Activated CD4-positive, alpha-beta memory T cell treated with anti-CD3 and anti-CD28 coated beads, Interleukin-2, amount 10 ng/mL, durations not matched to agents 7 days and 5 days (primary cell): ENCODE data around the gene METTL24. TPM values are rescaled to one million over a fixed set of nuclear protein-coding genes. Genes with fewer than 3 reads are reported as not detected.
A peak's percentile ranks its signal among the peaks of the same experiment; 100 is the strongest.

ENCODE experiments used
- CTCF ChIA-PET: fragments of 350-600 bp; sonication (Branson Sonifier 250); formaldehyde crosslinking; loops from one replicate; lab custom pipeline; 2021; ENCODE audit warnings: antibody characterized with exemption, inconsistent platforms; lab: Charles Lee
- POLR2A ChIA-PET: fragments of 350-600 bp; sonication (Branson Sonifier 250); formaldehyde crosslinking; loops from one replicate; lab custom pipeline; 2021; ENCODE audit warnings: antibody characterized with exemption; lab: Charles Lee
- DNase-seq: peaks from one replicate; pipeline ENCODE4 v3.0.0-alpha.2; 2020
- H3K27ac Mint-ChIP-seq: one replicate; pipeline ENCODE4 v1.8.0; 2021; ENCODE audit warnings: mild to moderate bottlenecking, mixed read lengths
- H3K27me3 Mint-ChIP-seq: one replicate; pipeline ENCODE4 v1.8.0; 2021; ENCODE audit warnings: mixed read lengths
- H3K36me3 Mint-ChIP-seq: one replicate; pipeline ENCODE4 v1.8.0; 2021; ENCODE audit warnings: low read depth, mixed read lengths
- H3K4me1 Mint-ChIP-seq: one replicate; pipeline ENCODE4 v1.8.0; 2021; ENCODE audit warnings: mixed read lengths
- H3K4me3 Mint-ChIP-seq: one replicate; pipeline ENCODE4 v1.8.0; 2021; ENCODE audit warnings: mild to moderate bottlenecking, mixed read lengths
- H3K9me3 Mint-ChIP-seq: one replicate; pipeline ENCODE4 v1.8.0; 2021; ENCODE audit warnings: mixed read lengths
- total RNA-seq, 2 experiments: library from RNA; stranded (reverse); gene quantifications; one replicate each; pipeline ENCODE4 v1.2.3, GENCODE V29; 2021

METTL24 gene
- total RNA-seq, 2 experiments from 2014 or later = not detected

DNA sequence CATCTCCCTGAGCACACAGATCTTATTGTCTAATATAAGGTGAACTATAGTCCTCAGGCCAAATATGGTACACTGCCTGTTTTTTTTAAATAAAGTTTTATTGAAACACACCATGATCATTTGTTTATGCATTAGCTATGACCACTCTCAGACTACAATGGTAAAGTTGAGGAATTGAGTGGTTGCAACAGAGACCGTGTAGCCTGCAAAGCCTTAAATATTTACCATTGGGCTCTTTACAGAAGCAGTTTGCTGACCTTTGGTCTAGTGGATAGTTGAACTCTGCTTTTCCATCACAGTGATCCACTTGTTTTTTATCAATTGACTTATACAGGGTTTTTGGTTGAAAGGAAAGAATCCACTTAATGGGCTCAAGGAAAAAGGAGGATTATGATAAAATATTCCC is 27.3 kb upstream of the METTL24 start:
- Mint-ChIP-seq H3K4me1 (peaks cover 12% of the 10 kb centered on the region), H3K36me3 (no peaks in the 10 kb centered on the region), H3K27me3 (peaks cover 12% of the 10 kb centered on the region), H3K27ac (no peak overlapping the region), H3K4me3 (no peak overlapping the region), H3K9me3 (peaks cover 3% of the 10 kb centered on the region)
- CTCF ChIA-PET = no interaction called here
- DNase-seq = no peak
- POLR2A ChIA-PET = no interaction called here

GRCh38 chr6:110378552-110378951 is 20.4 kb upstream of the METTL24 start:
- no peak overlapping the region for H3K4me3 Mint-ChIP-seq
- H3K27ac Mint-ChIP-seq = no peak overlapping the region
- ChIA-PET CTCF (no interaction called here), POLR2A (no interaction called here)
- H3K9me3 Mint-ChIP-seq = peaks cover 3% of the 10 kb centered on the region
- no peaks in the 10 kb centered on the region for H3K4me1 Mint-ChIP-seq
- no peaks in the 10 kb centered on the region for H3K36me3 Mint-ChIP-seq
- DNase-seq = no peak
- H3K27me3 Mint-ChIP-seq = peaks cover 23% of the 10 kb centered on the region

GRCh38 chr6:110369066-110369465 is 10.9 kb upstream of the METTL24 start:
- Mint-ChIP-seq H3K36me3 (no peaks in the 10 kb centered on the region), H3K27ac (no peak overlapping the region), H3K27me3 (peaks cover 43% of the 10 kb centered on the region), H3K4me3 (no peak overlapping the region), H3K4me1 (no peaks in the 10 kb centered on the region), H3K9me3 (no peaks in the 10 kb centered on the region)
- ChIA-PET CTCF (interaction anchor here (1.3 kb wide), 1 partner anchor 20 kb away, joined by 3 read pairs; no protein-coding TSS in a partner anchor), POLR2A (no interaction called here)
- DNase-seq = no peak

DNA sequence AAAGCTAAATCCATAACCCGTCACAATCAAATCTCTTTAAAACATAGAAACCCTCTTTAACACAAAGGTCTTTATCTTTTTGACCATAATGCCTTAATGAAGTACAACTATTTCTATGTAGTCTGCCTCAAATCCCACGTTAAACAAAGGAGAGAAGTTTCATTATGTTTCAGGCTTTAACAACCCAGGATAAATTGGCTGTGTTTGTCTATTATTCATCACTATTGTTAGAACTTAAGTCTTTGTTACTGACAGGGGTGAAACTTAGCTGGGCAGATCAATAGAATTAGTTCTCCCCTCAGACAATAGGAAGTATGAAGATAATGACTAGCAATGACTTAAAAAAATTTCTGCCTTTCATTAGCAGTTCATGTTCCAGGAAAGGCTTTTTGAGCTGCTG is 10.1 kb upstream of the METTL24 start:
- ChIA-PET POLR2A (no interaction called here), CTCF (interaction anchor here (1.3 kb wide), 1 partner anchor 21 kb away, joined by 3 read pairs; no protein-coding TSS in a partner anchor)
- Mint-ChIP-seq H3K36me3 (no peaks in the 10 kb centered on the region), H3K27ac (no peak overlapping the region), H3K4me1 (no peaks in the 10 kb centered on the region), H3K4me3 (no peak overlapping the region), H3K27me3 (peaks cover 41% of the 10 kb centered on the region), H3K9me3 (no peaks in the 10 kb centered on the region)
- DNase-seq = no peak

GRCh38 chr6:110367825-110368224 is 9.7 kb upstream of the METTL24 start:
- ChIA-PET CTCF (interaction anchor here (1.3 kb wide), 1 partner anchor 22 kb away, joined by 3 read pairs; no protein-coding TSS in a partner anchor), POLR2A (no interaction called here)
- Mint-ChIP-seq H3K4me3 (no peak overlapping the region), H3K27ac (no peak overlapping the region), H3K36me3 (no peaks in the 10 kb centered on the region), H3K27me3 (peaks cover 43% of the 10 kb centered on the region), H3K9me3 (no peaks in the 10 kb centered on the region), H3K4me1 (no peaks in the 10 kb centered on the region)
- DNase-seq = no peak

- no peak overlapping the region for H3K4me3 Mint-ChIP-seq
- H3K4me1 Mint-ChIP-seq = no peaks in the 10 kb centered on the region
- no peaks in the 10 kb centered on the region for H3K9me3 Mint-ChIP-seq
- no peak overlapping the region for H3K27ac Mint-ChIP-seq
- H3K27me3 Mint-ChIP-seq = peaks cover 45% of the 10 kb centered on the region
- DNase-seq = no peak
- POLR2A ChIA-PET = no interaction called here
- CTCF ChIA-PET = no interaction called here
- no peaks in the 10 kb centered on the region for H3K36me3 Mint-ChIP-seq
Measured at GRCh38 chr6:110366975-110367374, 8.8 kb upstream of the METTL24 start.

DNA sequence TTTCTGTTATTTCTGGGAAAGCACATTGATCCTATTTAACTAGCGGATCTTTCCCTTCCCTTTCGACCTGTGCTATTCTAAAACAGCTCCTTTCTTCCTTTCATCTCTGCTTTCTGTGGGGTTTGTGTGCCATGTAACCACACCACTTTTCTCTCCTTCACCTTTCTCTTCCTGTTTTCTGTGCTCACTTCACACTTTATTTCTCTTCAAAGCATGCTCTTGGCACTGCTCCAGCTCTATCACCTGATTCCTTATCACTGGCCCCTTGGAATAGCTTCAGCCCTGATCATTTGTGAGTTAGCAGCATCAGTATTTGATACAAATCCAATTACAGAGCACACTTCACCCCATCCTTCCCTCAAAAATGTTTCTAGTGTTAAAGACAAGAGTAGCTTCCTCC is 8.1 kb upstream of the METTL24 start:
- CTCF ChIA-PET = no interaction called here
- Mint-ChIP-seq H3K36me3 (no peaks in the 10 kb centered on the region), H3K9me3 (no peaks in the 10 kb centered on the region), H3K4me3 (no peak overlapping the region), H3K27ac (no peak overlapping the region), H3K27me3 (peaks cover 43% of the 10 kb centered on the region), H3K4me1 (no peaks in the 10 kb centered on the region)
- DNase-seq = no peak
- POLR2A ChIA-PET = no interaction called here

DNA sequence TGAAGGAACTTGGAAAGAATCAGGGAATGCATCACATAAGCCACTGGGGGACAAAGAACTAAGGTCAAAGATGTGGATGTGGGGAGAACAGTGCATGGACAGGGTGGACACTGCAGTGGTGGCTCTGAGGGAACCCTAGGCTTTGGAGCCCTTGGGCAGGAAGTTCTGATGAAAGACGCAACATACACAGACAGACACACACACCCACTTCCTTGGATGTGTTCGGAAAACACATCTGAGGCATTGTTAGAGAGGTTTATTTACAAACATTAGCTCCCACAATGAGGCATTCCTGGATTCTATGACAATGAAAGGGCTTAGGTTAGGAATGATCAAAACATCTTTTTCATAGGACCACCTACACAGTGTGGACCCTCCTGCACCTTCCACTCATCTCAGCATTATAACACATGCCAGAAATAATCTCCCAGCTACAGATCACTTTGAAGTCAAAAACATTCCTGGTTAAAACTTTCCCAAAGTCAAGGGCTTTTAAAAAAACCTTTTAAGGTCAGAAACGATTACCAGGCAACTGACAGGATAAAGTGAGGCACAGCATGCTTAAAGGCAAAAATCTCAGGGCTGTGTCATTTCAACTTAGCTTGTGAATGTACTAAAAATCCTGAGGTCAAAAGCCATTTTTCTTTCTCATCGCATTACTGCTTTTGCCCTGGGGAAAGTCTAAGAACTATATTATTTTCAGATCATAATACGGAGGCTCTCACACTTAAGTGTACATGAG is 6.4 kb upstream of the METTL24 start:
- H3K27me3 Mint-ChIP-seq = peaks cover 38% of the 10 kb centered on the region
- no peaks in the 10 kb centered on the region for H3K9me3 Mint-ChIP-seq
- POLR2A ChIA-PET = no interaction called here
- no peaks in the 10 kb centered on the region for H3K4me1 Mint-ChIP-seq
- H3K36me3 Mint-ChIP-seq = no peaks in the 10 kb centered on the region
- H3K27ac Mint-ChIP-seq = no peak overlapping the region
- CTCF ChIA-PET = no interaction called here
- H3K4me3 Mint-ChIP-seq = no peak overlapping the region
- DNase-seq = no peak

GRCh38 chr6:110363748-110364147 is 5.6 kb upstream of the METTL24 start:
- H3K27me3 Mint-ChIP-seq = peaks cover 40% of the 10 kb centered on the region
- no peak overlapping the region for H3K4me3 Mint-ChIP-seq
- no peak for DNase-seq
- no peaks in the 10 kb centered on the region for H3K9me3 Mint-ChIP-seq
- ChIA-PET POLR2A (no interaction called here), CTCF (no interaction called here)
- no peaks in the 10 kb centered on the region for H3K4me1 Mint-ChIP-seq
- H3K27ac Mint-ChIP-seq = no peak overlapping the region
- H3K36me3 Mint-ChIP-seq = no peaks in the 10 kb centered on the region

- Mint-ChIP-seq H3K9me3 (no peaks in the 10 kb centered on the region), H3K4me1 (peaks cover 2% of the 10 kb centered on the region), H3K4me3 (no peak overlapping the region), H3K36me3 (no peaks in the 10 kb centered on the region), H3K27ac (no peak overlapping the region), H3K27me3 (peaks cover 49% of the 10 kb centered on the region)
- ChIA-PET POLR2A (no interaction called here), CTCF (no interaction called here)
- no peak for DNase-seq
Measured at GRCh38 chr6:110360676-110361075, 2.5 kb upstream of the METTL24 start.

DNA sequence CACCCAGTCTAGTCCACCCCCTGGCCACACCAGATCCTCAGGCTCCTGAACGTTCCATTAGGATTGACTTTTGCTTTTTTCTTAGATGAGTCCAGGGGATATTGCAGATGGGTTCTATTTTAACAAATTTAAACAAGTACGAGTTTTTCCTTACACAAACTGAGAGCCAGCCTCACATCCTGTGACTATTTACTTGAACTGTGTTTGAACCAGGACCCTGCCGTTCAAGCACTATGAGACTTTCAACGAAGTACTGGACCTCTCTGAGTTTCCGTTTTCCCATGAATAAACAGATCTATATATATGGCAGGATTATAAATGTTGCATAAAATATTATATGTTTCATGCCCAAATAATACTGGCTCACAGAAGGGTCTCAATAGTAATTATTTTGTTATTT is 1.4 kb upstream of the METTL24 start:
- POLR2A ChIA-PET = no interaction called here
- Mint-ChIP-seq H3K9me3 (no peaks in the 10 kb centered on the region), H3K4me1 (peaks cover 2% of the 10 kb centered on the region), H3K36me3 (no peaks in the 10 kb centered on the region), H3K4me3 (no peak overlapping the region), H3K27me3 (peaks cover 53% of the 10 kb centered on the region), H3K27ac (no peak overlapping the region)
- DNase-seq = no peak
- CTCF ChIA-PET = no interaction called here

DNA sequence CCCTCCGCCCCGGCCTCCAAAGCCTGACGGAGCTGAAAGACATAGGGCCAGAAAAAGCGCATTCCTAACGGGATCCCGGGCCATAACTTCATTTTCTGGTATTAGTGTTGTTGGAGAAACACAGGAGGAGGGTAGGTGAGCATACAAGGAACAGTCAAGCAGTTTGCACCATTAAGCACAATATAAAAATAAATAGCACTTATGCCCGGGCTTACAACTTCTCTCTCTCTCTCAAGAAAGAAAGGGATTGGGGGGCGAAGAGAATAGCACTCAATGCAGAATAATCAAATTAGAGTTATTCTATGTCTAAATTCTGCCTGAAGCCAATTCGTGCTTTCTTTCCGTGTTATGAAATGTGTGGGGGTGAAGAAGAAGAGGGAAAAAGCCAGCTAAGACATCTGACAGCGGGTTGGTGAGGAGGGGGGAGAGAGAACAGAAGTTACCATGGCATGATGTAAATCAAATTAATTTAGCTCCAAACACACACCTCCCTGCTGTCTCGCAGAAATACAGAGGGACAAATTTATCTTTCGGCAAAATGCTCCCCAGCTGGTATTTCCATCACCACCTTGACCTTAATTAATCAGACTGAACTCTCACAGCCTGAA is 508 bp upstream of the METTL24 start:
- Mint-ChIP-seq H3K4me3 (no peak overlapping the region), H3K27me3 (peaks cover 60% of the 10 kb centered on the region), H3K27ac (no peak overlapping the region), H3K4me1 (peaks cover 2% of the 10 kb centered on the region), H3K9me3 (no peaks in the 10 kb centered on the region), H3K36me3 (no peaks in the 10 kb centered on the region)
- CTCF ChIA-PET = no interaction called here
- POLR2A ChIA-PET = no interaction called here
- DNase-seq = no peak

DNA sequence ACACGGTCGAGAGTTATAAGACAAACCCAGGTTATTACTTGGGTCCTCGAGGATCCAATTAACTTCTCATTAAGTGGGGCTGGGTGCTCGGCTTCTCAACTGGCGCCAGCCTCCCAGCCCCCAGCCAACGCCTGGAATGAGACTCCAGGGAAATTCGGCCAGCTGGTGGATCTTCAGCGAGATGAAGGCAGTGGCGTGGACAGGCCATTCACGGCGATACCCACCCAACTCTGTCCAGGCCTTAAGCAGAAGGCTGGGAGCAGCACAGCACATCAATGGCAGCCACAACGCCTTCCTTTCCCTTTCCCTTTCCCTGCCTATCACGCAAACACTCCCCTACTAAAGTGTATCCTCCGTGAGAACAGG is 868 bp downstream of the METTL24 start:
- ChIA-PET POLR2A (no interaction called here), CTCF (no interaction called here)
- Mint-ChIP-seq H3K27me3 (peaks cover 57% of the 10 kb centered on the region), H3K4me3 (peak overlapping the region; percentile 48), H3K27ac (no peak overlapping the region), H3K36me3 (no peaks in the 10 kb centered on the region), H3K9me3 (no peaks in the 10 kb centered on the region), H3K4me1 (peaks cover 2% of the 10 kb centered on the region)
- DNase-seq = no peak

GRCh38 chr6:110356778-110357177 is 1.4 kb downstream of the METTL24 start:
- no peak overlapping the region for H3K27ac Mint-ChIP-seq
- H3K27me3 Mint-ChIP-seq = peaks cover 59% of the 10 kb centered on the region
- no peaks in the 10 kb centered on the region for H3K36me3 Mint-ChIP-seq
- peaks cover 2% of the 10 kb centered on the region for H3K4me1 Mint-ChIP-seq
- POLR2A ChIA-PET = no interaction called here
- no peaks in the 10 kb centered on the region for H3K9me3 Mint-ChIP-seq
- DNase-seq = no peak
- no peak overlapping the region for H3K4me3 Mint-ChIP-seq
- CTCF ChIA-PET = no interaction called here
